ENCODE data around the gene SERGEF.
A peak's percentile ranks its signal among the peaks of the same experiment; 100 is the strongest.

Gene SERGEF

DNA sequence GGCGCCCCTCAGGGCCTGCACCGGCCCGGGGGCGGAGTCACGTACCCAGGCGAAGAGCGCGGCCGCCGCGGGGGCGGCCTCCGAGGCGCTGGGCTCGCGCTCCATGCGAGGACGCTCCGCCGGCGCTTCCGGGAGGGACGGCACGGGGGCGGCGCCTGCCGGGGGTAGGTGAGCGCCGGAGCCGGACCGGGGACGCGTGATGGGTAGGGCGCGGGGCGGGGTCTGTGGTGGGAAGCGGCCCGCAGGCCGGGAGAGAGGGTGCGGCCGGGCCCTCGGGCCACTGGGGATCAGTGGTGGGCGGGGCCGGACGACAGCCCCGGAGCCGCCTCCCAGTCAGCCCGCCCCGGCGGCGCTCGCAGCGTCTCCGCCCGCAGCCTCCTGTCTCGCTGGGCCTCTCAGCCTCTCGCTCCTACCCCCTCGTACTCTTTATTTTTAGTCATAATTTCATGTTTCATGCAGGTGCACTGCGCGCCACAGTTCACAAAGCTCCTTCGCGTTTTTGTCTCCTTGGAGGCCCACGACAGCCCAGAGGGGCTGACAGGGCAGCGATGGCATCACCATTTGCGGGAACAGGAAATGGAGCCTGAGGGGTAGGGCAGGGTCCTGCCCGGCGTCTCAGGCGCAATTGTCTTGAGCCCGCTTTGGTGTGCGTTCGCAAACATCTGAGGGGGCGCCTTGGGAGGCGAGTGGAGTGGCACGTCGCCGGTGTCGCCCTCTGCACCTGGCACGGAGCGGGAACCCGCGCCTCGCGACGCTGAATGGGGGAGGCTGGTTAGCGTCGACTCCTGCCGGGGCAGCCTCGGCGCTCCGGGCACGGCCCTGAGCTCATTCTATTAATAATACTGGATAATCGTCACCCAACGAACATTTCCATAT is at the start of gene SERGEF:
Gene SERGEF (minus strand): TSS at position 142 of the 876 bp plus-strand sequence. CDS start 37 bp downstream, at position 105.
- DNase-seq (ENCODE audit: low spot score), result peak; percentile 49

DNA sequence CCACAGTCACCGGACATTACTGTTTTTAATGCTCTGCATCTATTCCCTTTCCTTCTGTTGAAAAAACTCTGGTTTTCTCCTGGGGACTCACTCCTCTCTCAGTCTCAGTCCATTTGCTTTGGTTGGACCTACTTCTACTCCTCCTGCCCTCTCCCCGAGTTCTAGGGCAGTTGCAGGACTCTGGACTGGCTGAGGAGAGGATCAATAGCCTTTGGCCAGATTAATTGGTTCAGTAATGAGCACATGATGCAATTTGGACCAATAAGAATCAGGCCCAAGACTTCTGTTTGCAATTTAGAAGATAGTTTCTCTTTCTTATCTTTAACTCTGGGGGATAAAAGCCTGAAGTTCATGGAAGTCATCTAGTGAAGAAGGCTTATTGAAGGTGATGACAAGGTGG is 48.5 kb upstream of the SERGEF start:
- DNase-seq (ENCODE audit: low spot score), result no peak

DNA sequence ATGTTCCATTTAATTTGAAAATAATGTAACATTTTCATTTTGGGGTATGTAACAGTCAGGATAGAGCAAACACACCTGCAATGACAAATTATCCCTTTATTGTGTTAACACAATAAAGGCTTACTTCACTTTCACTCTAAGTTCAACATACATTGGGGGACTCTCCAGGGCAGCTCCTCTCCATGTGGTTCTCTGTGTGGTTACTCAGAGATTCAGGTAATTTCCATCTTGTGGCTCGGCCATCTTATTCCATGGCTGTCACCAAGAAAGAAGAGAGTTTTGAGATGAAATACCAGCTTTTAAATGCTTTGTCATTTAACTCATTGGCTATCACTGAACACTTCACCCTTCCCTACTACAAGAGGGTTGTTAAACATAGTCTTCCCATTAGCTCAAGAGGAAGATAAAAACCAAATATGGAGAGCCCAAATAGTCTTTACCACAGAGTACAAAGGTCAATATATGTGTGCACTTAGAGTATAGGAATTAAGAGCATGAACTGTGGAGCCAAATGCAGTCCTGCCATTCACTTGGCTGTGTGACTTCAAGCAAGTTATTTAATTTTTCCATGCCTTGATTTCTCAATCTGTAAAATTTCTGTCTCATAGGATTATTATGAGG is 43.8 kb upstream of the SERGEF start:
- no peak for DNase-seq (ENCODE audit: low spot score)

DNA sequence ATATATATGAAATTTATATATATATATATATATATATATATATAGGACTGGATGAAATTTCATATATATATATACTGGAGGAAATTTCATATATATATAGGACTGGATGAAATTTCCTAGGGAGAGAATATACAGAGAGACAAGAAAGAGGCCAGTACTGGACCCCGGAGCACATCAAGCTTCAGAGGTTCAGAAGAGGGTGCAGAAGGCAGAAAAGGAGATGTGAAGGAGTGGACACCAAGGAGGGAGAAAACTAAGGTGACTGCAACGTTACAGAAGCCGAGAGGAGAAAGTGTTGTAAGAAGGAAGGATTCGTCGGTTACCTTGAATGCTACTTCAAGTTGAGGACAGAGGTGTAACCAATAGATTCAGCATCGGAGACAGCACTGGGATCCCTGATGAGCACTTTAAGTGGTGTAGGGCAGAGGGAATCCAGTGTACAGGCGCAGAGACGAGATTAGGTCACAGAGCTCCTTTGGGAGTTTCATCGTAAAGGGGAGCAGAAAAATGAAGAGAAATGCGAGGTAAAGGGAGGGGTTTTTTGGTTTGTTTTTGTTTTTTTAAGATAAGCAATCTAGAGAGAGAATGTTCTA is 41.8 kb upstream of the SERGEF start:
- DNase-seq (ENCODE audit: low spot score), result no peak

DNA sequence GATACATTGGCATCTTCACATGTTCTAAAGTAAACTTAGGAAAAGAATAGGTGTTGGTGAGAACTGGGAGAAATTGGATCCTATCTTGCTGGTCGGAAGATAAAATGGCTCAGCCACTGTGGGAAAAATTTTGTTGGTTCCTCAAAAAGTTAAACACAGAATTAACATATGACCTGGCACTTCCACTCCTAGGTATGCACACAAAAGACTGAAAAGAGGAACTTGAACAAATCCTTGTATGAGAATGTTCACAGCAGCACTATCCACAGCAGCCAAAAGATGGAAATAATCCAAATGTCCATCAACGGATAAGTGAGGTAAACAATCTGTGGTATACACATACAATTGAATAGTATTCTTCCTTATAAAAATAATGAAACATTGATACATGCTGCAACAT is 38.0 kb upstream of the SERGEF start:
- DNase-seq (ENCODE audit: low spot score), result no peak

DNA sequence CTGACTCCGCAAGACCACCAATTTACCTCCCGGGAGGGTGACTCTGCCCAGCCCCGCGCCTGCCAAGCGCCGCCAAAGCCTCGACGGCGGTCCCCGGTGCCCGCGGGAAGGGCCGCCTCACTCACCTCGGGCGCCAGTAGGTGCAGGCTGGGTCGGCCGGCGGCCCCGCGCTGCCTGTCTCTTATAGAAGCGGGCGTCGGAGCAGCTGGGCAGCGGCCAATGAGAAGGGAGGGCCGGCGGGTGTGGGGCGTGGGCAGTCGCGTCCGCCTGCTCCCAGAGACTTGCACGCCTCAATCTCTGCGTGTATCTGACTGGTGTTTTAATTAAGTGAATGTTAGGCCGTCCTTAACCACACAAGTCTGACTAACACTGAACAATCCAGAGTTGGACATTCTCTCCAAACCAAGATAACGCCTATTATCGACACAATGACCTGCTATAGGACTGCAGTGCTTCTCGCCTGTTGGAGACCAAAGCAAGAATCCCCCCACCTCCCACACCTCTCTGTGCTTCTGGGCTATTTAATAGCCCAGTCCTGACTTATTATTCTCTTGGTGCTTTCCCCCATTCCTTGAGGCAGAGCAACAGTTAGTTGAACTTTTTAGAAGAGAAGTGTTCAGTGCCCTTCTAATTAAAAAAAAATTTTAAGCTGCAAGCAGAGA is 33.4 kb upstream of the SERGEF start, which contains the start of gene TPH1:
Gene TPH1 (minus strand): TSS at position 154 of the 662 bp plus-strand sequence. CDS start 5,507 bp downstream, outside the sequence.
- DNase-seq (ENCODE audit: low spot score), result no peak

DNA sequence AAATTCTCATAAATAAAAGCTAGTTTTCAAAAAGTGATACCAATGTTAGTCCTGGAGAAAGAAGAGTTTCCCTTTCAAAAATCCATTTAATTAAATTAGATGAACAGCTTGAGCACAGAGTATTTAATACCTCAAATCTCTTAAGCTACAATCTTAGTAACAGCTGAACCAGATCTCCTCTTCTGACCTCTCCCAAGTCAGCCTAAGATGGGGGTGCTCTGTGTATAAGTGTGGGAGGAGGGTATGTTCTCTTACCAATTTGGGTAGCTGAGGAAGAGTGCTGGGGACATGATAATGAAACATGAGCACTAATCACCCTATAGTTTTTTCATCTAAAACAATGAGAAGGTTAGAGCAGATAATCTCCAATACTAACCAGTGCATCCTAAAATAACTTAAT is 23.6 kb upstream of the SERGEF start:
- DNase-seq (ENCODE audit: low spot score), result no peak

DNA sequence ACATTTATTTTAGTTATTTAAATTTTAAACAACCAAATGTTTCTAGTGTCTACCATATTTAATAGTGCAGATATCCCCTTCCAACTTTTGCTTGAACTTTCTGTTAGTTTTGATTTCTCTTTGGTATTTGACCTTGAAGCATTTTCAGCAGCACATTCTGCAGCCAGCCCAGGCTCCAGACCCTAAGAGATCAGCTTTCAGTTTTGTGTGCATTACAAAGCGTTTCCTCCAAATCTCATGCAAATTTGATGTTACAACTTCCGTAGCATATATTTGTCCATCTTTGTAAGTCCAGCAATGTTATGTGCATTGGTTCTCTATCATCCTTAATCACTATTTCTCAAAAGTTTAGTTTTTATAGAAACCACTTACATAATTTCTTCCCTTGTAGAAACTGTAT is 14.6 kb upstream of the SERGEF start:
- DNase-seq (ENCODE audit: low spot score), result no peak

DNA sequence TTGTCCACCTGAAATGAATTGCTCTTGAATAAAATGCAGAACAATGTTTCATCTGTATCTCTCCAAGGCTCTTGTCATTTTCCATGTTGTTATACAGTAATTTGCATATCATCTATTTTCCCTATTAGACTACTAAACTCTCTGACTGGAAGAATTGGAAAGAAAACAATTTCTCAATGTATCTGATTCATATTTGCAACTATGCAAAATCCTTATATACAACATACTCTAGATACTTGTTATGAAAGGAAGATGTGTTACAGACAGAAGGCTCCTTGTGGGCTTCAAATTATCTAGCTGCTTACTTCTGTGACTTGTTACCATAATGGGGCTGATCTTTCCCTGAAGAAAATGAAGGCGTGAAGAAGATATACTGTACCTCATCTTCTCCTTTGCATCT is 9.6 kb upstream of the SERGEF start:
- DNase-seq (ENCODE audit: low spot score), result no peak

DNA sequence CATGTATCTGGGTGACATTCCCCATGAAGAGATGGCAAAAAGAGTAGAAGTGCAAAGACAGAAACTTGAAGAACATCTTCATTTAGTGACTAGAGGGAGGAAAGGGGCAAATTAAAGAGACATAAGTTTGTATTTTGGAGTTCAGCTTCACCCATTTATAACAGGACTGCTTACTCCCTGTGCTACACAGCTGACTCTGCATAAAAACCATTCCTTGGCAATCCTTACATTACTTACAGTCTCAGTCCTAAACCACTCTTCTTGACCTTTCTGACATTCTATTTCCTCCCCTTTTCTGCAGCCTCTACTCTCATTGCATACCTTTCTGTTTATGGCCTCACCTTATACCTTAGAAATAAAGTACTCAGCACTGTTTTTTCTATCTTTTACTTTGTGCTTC is 6.8 kb upstream of the SERGEF start:
- no peak for DNase-seq (ENCODE audit: low spot score)

DNA sequence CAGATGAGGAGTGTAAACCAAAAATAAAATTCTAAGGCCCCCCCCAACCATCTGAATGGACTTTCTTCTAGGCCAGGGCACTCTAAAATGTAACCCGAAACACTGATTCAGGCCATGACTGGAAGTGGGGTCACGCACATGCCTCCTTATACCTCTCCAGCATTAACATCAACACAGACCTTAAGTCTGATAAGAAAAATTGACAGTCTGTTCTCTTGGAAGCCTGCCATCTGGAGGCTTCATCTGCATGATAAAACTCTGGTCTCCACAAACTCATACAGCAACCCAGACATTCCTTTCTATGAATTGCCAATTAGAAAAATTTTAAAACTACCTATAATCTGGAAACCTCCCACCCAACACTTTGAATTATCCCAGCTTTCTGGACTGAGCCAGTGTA is 3.9 kb upstream of the SERGEF start:
- no peak for DNase-seq (ENCODE audit: low spot score)

DNA sequence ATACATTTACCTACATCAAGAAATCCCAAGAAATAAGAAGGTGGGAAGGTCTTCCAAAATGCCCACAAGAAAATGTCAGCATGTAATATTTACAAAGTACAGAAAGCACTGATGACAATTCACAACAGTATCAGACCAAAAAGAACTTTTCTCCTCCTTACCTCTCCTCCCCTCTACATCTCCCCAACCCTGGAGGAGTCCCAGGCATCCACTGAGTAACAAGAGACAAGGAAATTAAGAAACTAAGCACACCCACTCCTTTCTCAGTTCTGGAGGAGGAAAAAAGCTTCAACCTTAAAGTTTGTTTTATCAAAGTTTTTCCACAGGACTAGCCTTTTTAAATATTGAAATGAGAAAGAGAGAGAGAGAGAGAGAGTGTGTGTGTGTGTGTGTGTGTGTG is 2.0 kb upstream of the SERGEF start:
- DNase-seq (ENCODE audit: low spot score), result no peak

DNA sequence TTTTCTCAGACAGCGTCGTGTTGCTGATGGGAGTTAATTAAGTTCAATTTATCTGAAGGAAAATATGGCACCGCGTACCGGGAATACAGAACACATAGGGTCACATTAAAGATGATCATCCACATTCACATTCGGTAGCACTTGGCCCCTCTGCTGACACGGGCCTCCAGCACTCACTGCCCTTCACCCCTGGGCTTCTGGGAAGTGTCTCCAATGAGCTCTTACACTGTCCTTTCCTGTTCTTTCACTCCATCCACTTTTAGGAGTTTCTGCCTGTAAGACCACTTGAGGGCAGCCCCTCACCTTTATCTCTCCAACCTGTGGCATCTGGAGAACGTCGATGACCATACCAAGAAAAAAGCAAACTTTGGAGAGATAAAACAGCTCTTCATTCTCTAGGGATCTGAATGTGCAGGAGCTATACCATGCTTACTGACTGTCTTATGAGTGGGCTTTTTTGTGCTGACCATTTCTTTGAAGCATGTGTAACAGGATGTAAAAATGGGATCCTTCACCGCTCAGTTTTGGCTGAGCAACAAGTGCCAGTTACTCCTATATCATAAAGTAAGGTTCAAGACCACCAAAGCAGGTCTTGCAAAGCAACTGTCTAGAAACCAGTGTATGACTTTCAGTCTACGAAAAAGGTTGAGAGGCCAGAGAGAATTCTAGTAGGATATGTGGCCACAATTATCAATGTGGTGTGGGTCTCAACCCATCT is 1.1 kb upstream of the SERGEF start:
- no peak for DNase-seq (ENCODE audit: low spot score)

DNA sequence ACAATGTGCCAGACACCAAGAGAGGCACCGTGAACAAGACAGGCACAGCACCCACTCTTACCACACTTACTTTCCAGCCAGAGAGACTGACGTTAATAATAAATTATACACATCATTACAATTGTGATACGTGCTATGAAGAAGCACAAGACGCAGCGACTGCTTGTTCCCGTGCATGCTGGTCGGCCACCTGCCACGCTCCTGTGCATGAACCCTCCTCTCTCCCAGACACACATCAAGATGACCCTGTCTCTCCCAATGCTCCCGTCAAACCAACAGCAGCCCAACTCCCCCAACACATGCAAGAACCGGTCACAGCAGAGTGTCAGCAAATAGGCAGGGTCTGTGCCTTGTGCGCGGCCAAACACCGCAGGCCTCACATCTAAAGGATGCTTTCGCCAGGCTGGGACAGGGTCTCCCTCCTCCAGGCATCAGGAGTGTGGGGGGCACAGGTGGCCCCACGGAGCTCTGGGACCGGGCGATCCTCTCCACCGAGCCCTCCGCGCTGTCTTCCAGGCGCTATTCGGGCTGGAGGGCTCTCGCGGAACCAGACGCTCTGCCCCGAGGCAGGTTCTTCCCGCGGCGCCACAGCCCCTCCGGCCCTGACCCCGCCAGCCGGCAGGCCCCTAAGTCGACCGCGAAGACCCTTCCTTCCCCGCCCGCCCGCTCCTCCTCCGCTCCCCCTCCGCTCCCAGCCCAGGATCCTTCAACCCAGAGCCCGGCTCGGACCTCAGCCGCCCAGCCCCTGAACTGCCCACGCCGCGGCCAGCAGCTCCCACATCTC is 533 bp downstream of the SERGEF start:
- DNase-seq (ENCODE audit: low spot score), result no peak

DNA sequence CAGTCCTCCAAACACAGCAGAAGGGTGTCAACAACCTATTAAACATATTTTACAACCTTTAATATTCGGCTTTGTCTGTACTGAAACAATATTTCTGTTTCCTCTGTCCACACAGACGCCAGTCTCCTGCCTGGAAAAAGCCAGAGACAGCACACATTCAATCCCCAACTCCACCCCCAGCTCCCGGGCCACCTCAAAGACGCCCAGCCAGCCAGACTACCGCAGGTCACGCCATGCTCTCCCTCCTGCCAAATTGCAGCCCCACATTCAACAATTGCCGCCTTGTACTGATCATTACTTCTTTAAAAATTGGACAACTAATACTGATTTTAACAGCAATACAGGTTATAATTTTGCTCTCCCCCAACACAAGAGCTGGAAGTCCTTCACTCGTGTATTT is 1.2 kb downstream of the SERGEF start:
- DNase-seq (ENCODE audit: low spot score), result no peak

DNA sequence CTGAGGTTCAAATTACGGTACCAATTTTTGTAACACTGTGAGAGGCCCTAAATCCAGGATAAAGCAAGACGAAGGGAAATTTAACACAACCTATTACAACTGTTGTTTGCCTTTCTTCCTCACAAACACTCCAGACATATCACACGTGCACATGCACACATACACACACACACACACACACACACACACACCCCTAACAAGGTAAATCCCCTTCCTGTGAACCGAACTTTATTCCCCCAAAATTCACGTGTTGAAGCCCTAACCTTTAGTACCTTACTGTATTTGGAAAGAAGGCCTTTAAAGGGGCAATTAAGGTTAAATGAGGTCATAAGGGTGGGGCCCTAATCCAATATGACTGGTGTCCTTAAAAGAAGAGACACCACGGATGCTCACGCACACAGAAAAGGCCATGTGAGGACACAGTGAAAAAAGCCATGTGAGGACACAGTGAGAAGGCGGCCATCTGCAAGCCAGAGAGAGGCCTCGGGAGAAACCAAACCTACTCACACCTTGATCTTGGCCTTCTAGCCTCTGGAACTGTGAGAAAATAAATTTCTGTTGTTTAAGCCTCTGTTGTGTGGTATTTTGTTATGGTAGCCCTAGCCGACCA is 1.8 kb downstream of the SERGEF start:
- no peak for DNase-seq (ENCODE audit: low spot score)

DNA sequence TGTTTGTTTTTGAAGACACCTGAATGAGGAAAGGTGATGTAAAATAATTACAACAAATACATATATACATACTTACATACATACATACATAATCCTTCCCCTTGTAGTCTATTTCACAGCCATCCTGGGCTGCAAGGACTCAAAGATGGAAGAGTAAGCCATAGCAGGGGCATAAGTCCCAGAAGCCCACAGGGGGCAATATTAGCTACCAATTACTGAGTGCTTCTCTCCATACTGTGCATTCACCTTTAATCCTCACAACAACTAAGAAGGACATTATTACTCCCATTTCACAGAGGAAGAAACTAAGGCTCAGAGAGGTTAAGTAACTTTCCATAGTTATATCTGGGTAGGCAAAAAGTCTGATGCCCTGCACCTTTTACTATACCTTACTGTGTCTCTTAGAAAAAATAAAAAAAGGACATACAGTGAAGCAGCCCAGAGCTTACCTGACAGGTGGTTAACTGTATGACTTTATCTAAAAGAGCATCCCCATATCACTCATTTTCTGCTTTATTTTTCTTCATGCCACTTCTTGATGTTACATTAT is 2.7 kb downstream of the SERGEF start:
- DNase-seq (ENCODE audit: low spot score), result no peak

DNA sequence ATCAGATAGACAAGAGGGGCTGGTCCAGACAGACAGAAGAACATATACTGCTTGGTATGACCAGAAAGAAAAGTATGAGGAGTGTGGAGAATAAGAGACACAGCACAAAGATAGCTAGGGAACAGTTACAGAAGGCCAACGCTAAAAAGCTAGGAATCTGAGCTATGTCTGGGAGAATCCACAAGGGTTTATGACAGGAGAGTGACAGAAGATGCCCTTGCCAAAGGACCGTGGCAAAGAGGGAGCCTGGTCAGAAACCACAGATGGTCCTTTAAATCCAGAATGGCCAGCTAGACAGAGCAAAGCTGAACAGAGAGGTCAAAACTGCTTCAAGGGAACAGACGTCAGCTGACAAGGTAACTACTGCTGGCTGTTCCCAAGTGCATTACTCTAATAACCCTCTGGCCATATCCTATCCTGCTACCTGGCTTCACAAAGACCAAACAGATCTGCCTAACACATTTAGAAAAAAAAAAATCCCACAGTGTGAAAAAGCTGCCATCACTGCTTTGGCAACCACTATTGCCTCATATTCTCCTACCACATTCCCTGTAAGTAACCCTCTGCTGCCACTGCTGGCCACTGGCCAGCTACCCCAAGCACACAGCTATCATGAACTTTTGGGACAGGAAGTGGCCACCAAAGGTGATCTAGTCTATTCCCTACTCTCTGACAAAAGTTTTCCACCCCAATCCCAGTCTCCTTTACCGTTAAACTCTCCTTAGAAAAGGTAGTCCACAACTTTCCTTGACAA is 7.3 kb downstream of the SERGEF start:
- DNase-seq (ENCODE audit: low spot score), result no peak

DNA sequence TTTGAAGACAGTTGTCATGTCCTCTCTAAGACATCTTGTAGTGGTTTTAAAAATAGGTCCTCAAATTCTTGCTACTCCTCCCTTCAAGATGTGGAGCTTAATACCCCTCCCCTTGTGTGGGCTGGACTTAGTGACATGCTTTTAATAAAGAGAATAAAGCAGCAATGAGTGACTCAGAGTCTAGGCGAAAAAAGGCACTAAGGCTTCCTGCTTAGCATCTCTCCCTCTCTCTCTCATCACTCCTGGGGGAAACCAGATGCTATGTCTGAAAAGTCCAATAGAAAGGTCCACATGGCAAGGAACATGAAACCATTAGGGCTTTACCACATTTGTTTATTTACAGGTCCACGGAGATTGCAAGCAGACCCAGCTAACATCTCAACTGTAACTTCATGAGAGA is 11.7 kb downstream of the SERGEF start:
- no peak for DNase-seq (ENCODE audit: low spot score)

DNA sequence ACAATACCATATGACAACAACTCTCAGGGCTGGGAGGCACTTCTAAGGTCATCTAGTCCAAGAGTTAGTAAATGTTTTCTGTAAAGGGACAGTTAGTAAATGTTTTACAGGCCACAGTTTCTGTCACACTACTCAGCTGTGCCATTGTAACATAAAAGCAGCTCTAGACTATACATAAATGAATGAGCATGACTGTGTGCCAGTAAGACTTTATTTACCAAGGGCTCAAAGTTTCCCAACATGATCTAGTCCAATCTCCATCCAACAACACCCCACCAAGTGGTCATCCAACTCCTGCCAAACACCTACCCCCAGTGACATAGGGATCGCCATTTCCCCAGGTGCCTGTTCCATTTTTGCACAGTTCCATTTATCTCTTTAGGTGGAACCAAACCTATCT is 12.1 kb downstream of the SERGEF start:
- DNase-seq (ENCODE audit: low spot score), result no peak
